A673 (cell line): ENCODE data around the gene SDK1. TPM values are rescaled to one million over a fixed set of nuclear protein-coding genes. Genes with fewer than 3 reads are reported as not detected.

Source experiments
- BruUV-seq: library from RNA; stranded (reverse); fragments of 400-500 nt; replicated peaks from 2 replicates; lab custom pipeline; 2021; lab: Mats Ljungman, UMichigan
- CTCF ChIA-PET: fragments of 300-600 bp; sonication (Branson Sonifier 250); formaldehyde crosslinking; loops from one replicate; lab custom pipeline; 2022; ENCODE audit warnings: antibody characterized with exemption; lab: Charles Lee
- POLR2A ChIA-PET: fragments of 300-600 bp; sonication (Branson Sonifier 250); formaldehyde crosslinking; loops from one replicate; lab custom pipeline; 2022; ENCODE audit warnings: antibody characterized with exemption; ENCODE audit not compliant: low non-redundant PET; lab: Charles Lee
- DNase-seq: peaks from one replicate; pipeline ENCODE4 v3.0.0-alpha.2; 2015; ENCODE audit warnings: low spot score
- H3K27ac ChIP-seq: fragments of 200-600 bp; sonication (generic); 2 replicates; pipeline ENCODE4 v1.5.1; 2016; ENCODE audit warnings: mixed run types, low read depth, mild to moderate bottlenecking, mixed read lengths, antibody characterized with exemption, low read length; ENCODE audit not compliant: poor library complexity, severe bottlenecking
- H3K27me3 ChIP-seq: fragments of 200-600 bp; sonication (generic); replicated peaks from 2 replicates; pipeline ENCODE4 v1.6.1; 2017; ENCODE audit warnings: mixed run types, low read depth, mild to moderate bottlenecking, mixed read lengths, antibody characterized with exemption, low read length; ENCODE audit not compliant: insufficient read depth, poor library complexity
- H3K36me3 ChIP-seq: fragments of 200-600 bp; sonication (generic); 2 replicates; pipeline ENCODE4 v1.6.1; 2016; ENCODE audit warnings: mixed run types, mild to moderate bottlenecking, mixed read lengths, antibody characterized with exemption, low read length; ENCODE audit not compliant: insufficient read depth, poor library complexity, severe bottlenecking
- H3K4me1 ChIP-seq: fragments of 200-600 bp; sonication (generic); 2 replicates; pipeline ENCODE4 v1.6.1; 2017; ENCODE audit warnings: mixed run types, mild to moderate bottlenecking, mixed read lengths, antibody characterized with exemption, low read length; ENCODE audit not compliant: insufficient read depth, poor library complexity, severe bottlenecking
- H3K4me3 ChIP-seq: fragments of 200-600 bp; sonication (generic); 2 replicates; pipeline ENCODE4 v1.5.1; 2016; ENCODE audit warnings: low read depth, mixed run types, mild to moderate bottlenecking, mixed read lengths, low read length; ENCODE audit not compliant: poor library complexity, severe bottlenecking
- H3K9me3 ChIP-seq: fragments of 200-600 bp; sonication (generic); 2 replicates; pipeline ENCODE4 v1.6.1; 2016; ENCODE audit warnings: mixed run types, low read depth, mild to moderate bottlenecking, mixed read lengths, antibody characterized with exemption, low read length; ENCODE audit not compliant: poor library complexity, severe bottlenecking
- CTCF ChIP-seq: fragments of 300-800, 200-600 bp; sonication (generic); conservative IDR thresholded peaks from 2 replicates; pipeline ENCODE4 v1.5.1; 2017; ENCODE audit warnings: low read depth, mild to moderate bottlenecking, antibody characterized with exemption, low read length, moderate library complexity, mixed read lengths
- EZH2 ChIP-seq: fragments of 200-600 bp; sonication (generic); IDR thresholded peaks from 2 replicates; pipeline ENCODE4 v1.6.1; 2017; ENCODE audit warnings: borderline replicate concordance, low read depth, mild to moderate bottlenecking, mixed read lengths, antibody characterized with exemption, low read length; ENCODE audit not compliant: poor library complexity, severe bottlenecking
- intact Hi-C: fragments of 100-400 bp; cut with micrococcal nuclease; formaldehyde crosslinking; loops from one replicate; pipeline ENCODE4 v1.10.0; 2022; ENCODE audit not compliant: unreplicated experiment
- total RNA-seq: library from RNA; stranded (reverse); gene quantifications from 2 replicates; pipeline ENCODE4 v1.2.3, GENCODE V29; 2021

The SDK1 gene
- total RNA-seq, 1 experiment from 2014 or later = 14.7 TPM

GRCh38 chr7:3544202-3544601 is 243.2 kb downstream of the SDK1 start:
- peaks cover 9% of the 10 kb centered on the region for H3K4me1 ChIP-seq
- DNase-seq = no peak
- no TSS peak for BruUV-seq
- POLR2A ChIA-PET = interaction anchor here (0.6 kb wide), 1 partner anchor 848 kb away, joined by 4 read pairs; no protein-coding TSS in a partner anchor
- H3K36me3 ChIP-seq = no peaks in the 10 kb centered on the region
- intact Hi-C loops = no loop called here
- CTCF ChIA-PET = no interaction called here
- no peaks in the 10 kb centered on the region for H3K9me3 ChIP-seq
- TF ChIP-seq EZH2 (no peak), CTCF (peak; percentile 40; the same call in 1 of the 2 replicates)
- no peaks in the 10 kb centered on the region for H3K27me3 ChIP-seq
- H3K27ac ChIP-seq = no peak overlapping the region
- no peak overlapping the region for H3K4me3 ChIP-seq

- ChIA-PET POLR2A (no interaction called here), CTCF (no interaction called here)
- H3K27me3 ChIP-seq = no peaks in the 10 kb centered on the region
- BruUV-seq = no TSS peak
- no peak for DNase-seq
- no peak overlapping the region for H3K4me3 ChIP-seq
- H3K9me3 ChIP-seq = no peaks in the 10 kb centered on the region
- H3K4me1 ChIP-seq = no peaks in the 10 kb centered on the region
- no peak overlapping the region for H3K27ac ChIP-seq
- intact Hi-C loops = no loop called here
- H3K36me3 ChIP-seq = no peaks in the 10 kb centered on the region
- TF ChIP-seq CTCF (no peak), EZH2 (no peak)
Observed at GRCh38 chr7:3548815-3549214, 247.8 kb downstream of the SDK1 start.

GRCh38 chr7:3549601-3550000 is 248.5 kb downstream of the SDK1 start:
- BruUV-seq = no TSS peak
- POLR2A ChIA-PET = no interaction called here
- Histone ChIP-seq H3K27ac (no peak overlapping the region), H3K9me3 (no peaks in the 10 kb centered on the region), H3K4me3 (no peak overlapping the region), H3K36me3 (no peaks in the 10 kb centered on the region), H3K27me3 (no peaks in the 10 kb centered on the region), H3K4me1 (no peaks in the 10 kb centered on the region)
- intact Hi-C loops = no loop called here
- TF ChIP-seq CTCF (no peak), EZH2 (no peak)
- no peak for DNase-seq
- CTCF ChIA-PET = no interaction called here
